Right renal cortex interstitium (tissue), 3 donors: ENCODE results near the gene ARMCX4. TPM values are rescaled to one million over a fixed set of nuclear protein-coding genes. Genes with fewer than 3 reads are reported as not detected.

Source experiments
- polyA plus RNA-seq, 3 donors: library from polyadenylated mRNA; unstranded; fragments of 120-200 nt; gene quantifications; one replicate each; pipeline ENCODE4 v1.2.1, GENCODE V29; 2013; ENCODE audit not compliant: insufficient read length in 3 of 3

ARMCX4 gene
- polyA plus RNA-seq, 3 donors, result 17.3 to 21.8 (median 17.8) TPM

Other genes starting within 250 kb of the ARMCX4 start
- under 1 TPM; 0.44 to 0.58 (median 0.52) TPM for gene TAF7L, start 194.1 kb upstream of the ARMCX4 start, polyA plus RNA-seq
- 10 to 100 TPM; 19.1 to 19.5 (median 19.2) TPM for gene TIMM8A, start 136.7 kb upstream of the ARMCX4 start, polyA plus RNA-seq
- 1 to 10 TPM; 1.5 to 2.4 (median 1.7) TPM for gene BTK, start 99.3 kb upstream of the ARMCX4 start, polyA plus RNA-seq
- 1,000 to 10,000 TPM; 1,474 to 1,562 (median 1,481) TPM for gene RPL36A, start 94.4 kb upstream of the ARMCX4 start, polyA plus RNA-seq
- 10 to 100 TPM; 31.5 to 37.3 (median 32.8) TPM for gene GLA, start 77.5 kb upstream of the ARMCX4 start, polyA plus RNA-seq
- 100 to 1,000 TPM; 157 to 169 (median 168) TPM for gene HNRNPH2, start 77.2 kb upstream of the ARMCX4 start, polyA plus RNA-seq
- 10 to 100 TPM; 47.7 to 51.4 (median 50.5) TPM for gene ARMCX1, start 65.1 kb downstream of the ARMCX4 start, polyA plus RNA-seq
- gene ARMCX6, start 132.5 kb downstream of the ARMCX4 start, polyA plus RNA-seq, result 10 to 100 TPM; 84.9 to 90.1 (median 88.4) TPM
- 100 to 1,000 TPM; 116 to 124 (median 118) TPM for gene ARMCX3, start 137.7 kb downstream of the ARMCX4 start, polyA plus RNA-seq
- 100 to 1,000 TPM in 1 of 3 donors, 10 to 100 TPM in 2; 94.4 to 107 (median 96.9) TPM for gene ARMCX2, start 174.4 kb downstream of the ARMCX4 start, polyA plus RNA-seq